Heart left ventricle (tissue), 13 donors: ENCODE data around the gene LRP1B.

Experiments
- POLR2A ChIP-seq, 2 donors: fragments of 450-650 bp; IDR thresholded peaks; one replicate each; pipeline ENCODE4 v1.6.1; 2017; ENCODE audit warnings: antibody characterized with exemption in 2 of 2, mild to moderate bottlenecking in 2 of 2, moderate library complexity in 2 of 2
- TF ChIP-seq, protein P1 (sequence below), 12 donors: fragments of 200-600 bp; sonication (generic) in 4 of 12; IDR thresholded peaks; one replicate each; pipeline versions ENCODE4 v1.5.0 to v1.8.0; 2018 to 2022; ENCODE audit warnings: antibody characterized with exemption in 12 of 12, mild to moderate bottlenecking in 5 of 12
- donor health status: ischemic (EF 13 %, LVEDD 7.1; RV severe dilation, severe dysfunction).
- donor health status: DM: no; HTN: yes; CAD: no.
- donor health status: DM: no; HTN: no; CAD: no.
- donor health status: ischemic (EF 25% LVEDD 6.9; RV normal size, moderate dysfunction).
- donor health status: ischemic (EF 25% LVEDD 5.7; RV mildly dilated, moderate dysfunction).
- donor health status: ischemic (EF 35%, LVEDD 5.7; RV mildly dilated, moderate dysfunction).
- donor health status: nonischemic (EF 11% LVEDD 7.7; RV severe dilation, severe dysfunction).
- donor health status: DM: yes; HTN: yes; CAD: no.
- donor health status: PGD.
- donor health status: ischemic (EF 29% LVEDD 5.4; RV normal size, mild dysfunction).
- donor health status: nonischemic (EF 23%, LVEDD 6.1; RV moderate dilation, normal function).

DNA sequence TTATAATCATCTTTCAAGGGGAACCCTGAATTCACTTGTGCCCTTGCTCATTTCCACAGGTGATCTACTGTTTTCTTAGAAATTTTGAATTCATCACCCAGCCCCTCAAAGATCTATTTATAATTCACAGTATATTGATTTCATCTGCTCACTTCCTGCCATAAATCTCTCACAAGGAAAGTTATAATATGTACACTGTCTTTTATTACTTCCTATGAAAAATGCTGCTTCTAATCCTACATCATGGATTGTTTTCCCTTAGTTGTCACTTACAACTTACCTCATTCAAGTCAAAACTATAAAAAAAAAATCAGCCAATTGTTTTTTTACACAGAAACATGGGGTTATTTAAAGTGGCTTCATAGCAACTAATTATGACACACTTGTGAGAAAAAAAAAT lies 1443.0 kb downstream of the LRP1B start:
- TF ChIP-seq, protein P1, sequence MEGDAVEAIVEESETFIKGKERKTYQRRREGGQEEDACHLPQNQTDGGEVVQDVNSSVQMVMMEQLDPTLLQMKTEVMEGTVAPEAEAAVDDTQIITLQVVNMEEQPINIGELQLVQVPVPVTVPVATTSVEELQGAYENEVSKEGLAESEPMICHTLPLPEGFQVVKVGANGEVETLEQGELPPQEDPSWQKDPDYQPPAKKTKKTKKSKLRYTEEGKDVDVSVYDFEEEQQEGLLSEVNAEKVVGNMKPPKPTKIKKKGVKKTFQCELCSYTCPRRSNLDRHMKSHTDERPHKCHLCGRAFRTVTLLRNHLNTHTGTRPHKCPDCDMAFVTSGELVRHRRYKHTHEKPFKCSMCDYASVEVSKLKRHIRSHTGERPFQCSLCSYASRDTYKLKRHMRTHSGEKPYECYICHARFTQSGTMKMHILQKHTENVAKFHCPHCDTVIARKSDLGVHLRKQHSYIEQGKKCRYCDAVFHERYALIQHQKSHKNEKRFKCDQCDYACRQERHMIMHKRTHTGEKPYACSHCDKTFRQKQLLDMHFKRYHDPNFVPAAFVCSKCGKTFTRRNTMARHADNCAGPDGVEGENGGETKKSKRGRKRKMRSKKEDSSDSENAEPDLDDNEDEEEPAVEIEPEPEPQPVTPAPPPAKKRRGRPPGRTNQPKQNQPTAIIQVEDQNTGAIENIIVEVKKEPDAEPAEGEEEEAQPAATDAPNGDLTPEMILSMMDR (IDR thresholded peaks at IDR 0.05), result no peak
- no peak for TF ChIP-seq POLR2A (IDR thresholded peaks at IDR 0.05)
